Measurements from ENCODE around the gene DNAJB2.

DNA sequence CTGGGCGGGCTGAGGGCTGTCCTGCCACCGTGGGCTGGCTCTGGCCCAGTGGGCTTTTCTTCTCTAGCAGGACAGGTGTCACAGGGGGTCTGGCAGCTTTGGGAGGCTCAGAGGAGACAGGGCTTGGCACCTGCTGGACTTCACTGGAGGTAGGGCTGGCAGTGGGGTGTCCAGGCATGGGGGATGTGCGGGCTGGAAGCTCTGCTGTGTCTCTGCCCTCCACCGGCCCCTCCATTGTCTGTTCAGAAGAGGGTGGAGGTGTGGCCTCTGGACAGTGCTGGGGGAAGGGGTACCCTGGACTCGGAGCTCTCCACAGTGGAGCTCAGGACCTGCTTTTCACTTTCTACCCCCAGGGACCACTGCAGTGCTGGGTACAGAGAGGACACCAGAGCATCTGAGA, 20.9 kb downstream of the DNAJB2 start:
- TF ChIP-seq, protein P1, sequence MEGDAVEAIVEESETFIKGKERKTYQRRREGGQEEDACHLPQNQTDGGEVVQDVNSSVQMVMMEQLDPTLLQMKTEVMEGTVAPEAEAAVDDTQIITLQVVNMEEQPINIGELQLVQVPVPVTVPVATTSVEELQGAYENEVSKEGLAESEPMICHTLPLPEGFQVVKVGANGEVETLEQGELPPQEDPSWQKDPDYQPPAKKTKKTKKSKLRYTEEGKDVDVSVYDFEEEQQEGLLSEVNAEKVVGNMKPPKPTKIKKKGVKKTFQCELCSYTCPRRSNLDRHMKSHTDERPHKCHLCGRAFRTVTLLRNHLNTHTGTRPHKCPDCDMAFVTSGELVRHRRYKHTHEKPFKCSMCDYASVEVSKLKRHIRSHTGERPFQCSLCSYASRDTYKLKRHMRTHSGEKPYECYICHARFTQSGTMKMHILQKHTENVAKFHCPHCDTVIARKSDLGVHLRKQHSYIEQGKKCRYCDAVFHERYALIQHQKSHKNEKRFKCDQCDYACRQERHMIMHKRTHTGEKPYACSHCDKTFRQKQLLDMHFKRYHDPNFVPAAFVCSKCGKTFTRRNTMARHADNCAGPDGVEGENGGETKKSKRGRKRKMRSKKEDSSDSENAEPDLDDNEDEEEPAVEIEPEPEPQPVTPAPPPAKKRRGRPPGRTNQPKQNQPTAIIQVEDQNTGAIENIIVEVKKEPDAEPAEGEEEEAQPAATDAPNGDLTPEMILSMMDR (conservative IDR thresholded peaks at IDR 0.05): no peak
- TF ChIP-seq ZFX (IDR thresholded peaks at IDR 0.05): no peak

Measured in C4-2B (cell line).